NCI-H526 treated with DMSO at 0.1 percent for 48 hours (cell line): ENCODE measurements around the gene NIPSNAP3A.
A peak's percentile ranks its signal among the peaks of the same experiment; 100 is the strongest.
"Not testable (repeated sequence)": the region's sequence is repeated elsewhere in the genome, so short reads cannot be mapped to it uniquely, and the experiment has no call there.

ENCODE experiments used
- DNase-seq: peaks from one replicate; lab custom pipeline; 2025; lab: John Stamatoyannopoulos, UW

The NIPSNAP3A gene

GRCh38 chr9:104747565-104748358 is at the start of gene NIPSNAP3A:
TSS of gene NIPSNAP3A (plus strand) at chr9:104747683. CDS start at chr9:104747793, 110 bp downstream.
- DNase-seq = peak; percentile 57

GRCh38 chr9:104700306-104700705 is 47.2 kb upstream of the NIPSNAP3A start:
- no peak for DNase-seq

GRCh38 chr9:104708737-104709136 is 38.7 kb upstream of the NIPSNAP3A start:
- DNase-seq = not testable (repeated sequence)

GRCh38 chr9:104711604-104712003 is 35.9 kb upstream of the NIPSNAP3A start:
- DNase-seq = no peak

GRCh38 chr9:104725014-104725413 is 22.5 kb upstream of the NIPSNAP3A start:
- no peak for DNase-seq

GRCh38 chr9:104738452-104738851 is 9.0 kb upstream of the NIPSNAP3A start:
- no peak for DNase-seq

- DNase-seq = no peak
Measured at GRCh38 chr9:104740621-104741020, 6.9 kb upstream of the NIPSNAP3A start.

- DNase-seq = peak; percentile 62
Measured at GRCh38 chr9:104743376-104743985, 4.0 kb upstream of the NIPSNAP3A start.

GRCh38 chr9:104745852-104746251 is 1.6 kb upstream of the NIPSNAP3A start:
- no peak for DNase-seq

- DNase-seq = no peak
Measured at GRCh38 chr9:104746285-104746684, 1.2 kb upstream of the NIPSNAP3A start.

GRCh38 chr9:104746798-104747197 is 685 bp upstream of the NIPSNAP3A start:
- no peak for DNase-seq

- DNase-seq = no peak
Measured at GRCh38 chr9:104747245-104747564, 278 bp upstream of the NIPSNAP3A start.

- DNase-seq = no peak
Measured at GRCh38 chr9:104748359-104749031, 1.0 kb downstream of the NIPSNAP3A start.

GRCh38 chr9:104750185-104750767 is 2.8 kb downstream of the NIPSNAP3A start:
- DNase-seq = no peak

- no peak for DNase-seq
Measured at GRCh38 chr9:104758974-104759373, 11.5 kb downstream of the NIPSNAP3A start.

- peak; percentile 91 for DNase-seq
Measured at GRCh38 chr9:104765138-104765537, 17.7 kb downstream of the NIPSNAP3A start.

- peak; percentile 80 for DNase-seq
Measured at GRCh38 chr9:104766025-104766424, 18.5 kb downstream of the NIPSNAP3A start.

GRCh38 chr9:104767507-104767906 is 20.0 kb downstream of the NIPSNAP3A start:
- DNase-seq = no peak

- not testable (repeated sequence) for DNase-seq
Measured at GRCh38 chr9:104769029-104769428, 21.5 kb downstream of the NIPSNAP3A start.

- no peak for DNase-seq
Measured at GRCh38 chr9:104769655-104770054, 22.2 kb downstream of the NIPSNAP3A start.

- DNase-seq = no peak
Measured at GRCh38 chr9:104772714-104773510, 25.4 kb downstream of the NIPSNAP3A start.

GRCh38 chr9:104774132-104774531 is 26.6 kb downstream of the NIPSNAP3A start:
- DNase-seq = no peak
